A549 (cell line): ENCODE data around the gene PTPN9.

Experiments
- CEBPB ChIP-seq, 2 experiments: fragments of >200 bp in 1 of 2; sonication (Bioruptor Twin) in 1 of 2; formaldehyde crosslinking in 1 of 2; IDR thresholded peaks; 2 replicates each; pipeline ENCODE4 v1.6.1; 2012 to 2016
- EHMT2 ChIP-seq: fragments of 200-600 bp; sonication (generic); IDR thresholded peaks from 2 replicates; pipeline ENCODE4 v1.6.1; 2016; ENCODE audit warnings: antibody characterized with exemption, low read depth, mild to moderate bottlenecking, moderate library complexity
- EP300 ChIP-seq, 2 experiments: fragments of >200 bp; sonication (Bioruptor Twin); formaldehyde crosslinking; IDR thresholded peaks; 2 replicates in 1 of 2; 3 replicates in 1 of 2; pipeline ENCODE4 v1.6.1; 2016 to 2017
- HDAC2 ChIP-seq: fragments of 200-600 bp; sonication (generic); IDR thresholded peaks from 2 replicates; pipeline ENCODE4 v1.6.1; 2016
- HOXA7 ChIP-seq: fragments of 250-450 bp; sonication (Bioruptor Pico); IDR thresholded peaks from 2 replicates; pipeline ENCODE4 v1.5.0; 2020; ENCODE audit warnings: mild to moderate bottlenecking, moderate library complexity
- JUN ChIP-seq, 2 experiments: fragments of >200 bp; sonication (Bioruptor Twin); formaldehyde crosslinking; IDR thresholded peaks; 2 replicates in 1 of 2; 3 replicates in 1 of 2; pipeline ENCODE4 v1.6.1; 2016 to 2017
- MAFK ChIP-seq: fragments of 450-650 bp; IDR thresholded peaks from 2 replicates; pipeline ENCODE4 v1.6.1; 2014; ENCODE audit not compliant: partially characterized antibody
- POLR2A ChIP-seq: IDR thresholded peaks from 2 replicates; pipeline ENCODE4 v1.6.1; 2012; ENCODE audit warnings: mild to moderate bottlenecking, low read length
- RAD21 ChIP-seq, 2 experiments: fragments of >200 bp in 1 of 2; sonication (Bioruptor Twin) in 1 of 2; formaldehyde crosslinking in 1 of 2; IDR thresholded peaks in 1 of 2; conservative IDR thresholded peaks in 1 of 2; 2 replicates in 1 of 2; 3 replicates in 1 of 2; pipeline ENCODE4 v1.6.1; 2012 to 2018; ENCODE audit warnings: inconsistent platforms in 1 of 2
- SREBF2 ChIP-seq: fragments of 450-650 bp; IDR thresholded peaks from 2 replicates; pipeline ENCODE4 v1.6.1; 2014; ENCODE audit warnings: mild to moderate bottlenecking, moderate library complexity
- TF ChIP-seq, protein P1 (sequence below): fragments of >200 bp; sonication (Bioruptor Twin); formaldehyde crosslinking; IDR thresholded peaks from 3 replicates; pipeline ENCODE4 v1.5.1; 2016

- no peak for TF ChIP-seq SREBF2
- TF ChIP-seq HOXA7 = no peak
- no peak for TF ChIP-seq EP300 (IDR thresholded peaks at IDR 0.05)
- no peak for TF ChIP-seq EHMT2
- TF ChIP-seq JUN (IDR thresholded peaks at IDR 0.05) = no peak
- TF ChIP-seq, protein P1, sequence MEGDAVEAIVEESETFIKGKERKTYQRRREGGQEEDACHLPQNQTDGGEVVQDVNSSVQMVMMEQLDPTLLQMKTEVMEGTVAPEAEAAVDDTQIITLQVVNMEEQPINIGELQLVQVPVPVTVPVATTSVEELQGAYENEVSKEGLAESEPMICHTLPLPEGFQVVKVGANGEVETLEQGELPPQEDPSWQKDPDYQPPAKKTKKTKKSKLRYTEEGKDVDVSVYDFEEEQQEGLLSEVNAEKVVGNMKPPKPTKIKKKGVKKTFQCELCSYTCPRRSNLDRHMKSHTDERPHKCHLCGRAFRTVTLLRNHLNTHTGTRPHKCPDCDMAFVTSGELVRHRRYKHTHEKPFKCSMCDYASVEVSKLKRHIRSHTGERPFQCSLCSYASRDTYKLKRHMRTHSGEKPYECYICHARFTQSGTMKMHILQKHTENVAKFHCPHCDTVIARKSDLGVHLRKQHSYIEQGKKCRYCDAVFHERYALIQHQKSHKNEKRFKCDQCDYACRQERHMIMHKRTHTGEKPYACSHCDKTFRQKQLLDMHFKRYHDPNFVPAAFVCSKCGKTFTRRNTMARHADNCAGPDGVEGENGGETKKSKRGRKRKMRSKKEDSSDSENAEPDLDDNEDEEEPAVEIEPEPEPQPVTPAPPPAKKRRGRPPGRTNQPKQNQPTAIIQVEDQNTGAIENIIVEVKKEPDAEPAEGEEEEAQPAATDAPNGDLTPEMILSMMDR = no peak
- no peak for TF ChIP-seq CEBPB (IDR thresholded peaks at IDR 0.05)
- TF ChIP-seq MAFK = no peak
- no peak for TF ChIP-seq POLR2A
- no peak for TF ChIP-seq HDAC2
- TF ChIP-seq RAD21 (conservative IDR thresholded peaks at IDR 0.05 in 1 of 2, IDR thresholded peaks at IDR 0.05 in 1 of 2) = no peak
Observed at GRCh38 chr15:75422554-75422953, 156.6 kb downstream of the PTPN9 start.
